Measurements from ENCODE around the gene LHX3. TPM values are rescaled to one million over a fixed set of nuclear protein-coding genes. Genes with fewer than 3 reads are reported as not detected.

The LHX3 gene
- total and polyA plus RNA-seq, 2 of the 8 experiments (the other 6 are each of a cell fraction or from before 2014, with no cell fraction given): 0.02 TPM; not detected in 1

- Histone ChIP-seq H3K4me2 (ENCODE audit: insufficient read depth in 1 of 2, low read depth in 2 of 2, low read length in 2 of 2) (no peak overlapping the region), H3K27me3 (replicated peaks in 1 of 4; ENCODE audit: control insufficient read depth in 3 of 4, extremely low read depth in 1 of 4, insufficient read depth in 3 of 4, low read length in 3 of 4) (peaks cover 10 to 26% (median 22%) of the 10 kb centered on the region in 4 experiments), H3K79me2 (ENCODE audit: control insufficient read depth in 1 of 2, insufficient read depth in 2 of 2, low read length in 2 of 2) (no peaks in the 10 kb centered on the region), H4K5ac (ENCODE audit: insufficient read length, low read depth, low read length) (no peak overlapping the region), H3K36me3 (ENCODE audit: control insufficient read depth in 2 of 4, insufficient read depth in 4 of 4, low read length in 3 of 4) (no peaks in the 10 kb centered on the region), H3K9me3 (ENCODE audit: insufficient read depth in 2 of 2, low read depth in 1 of 2, low read length in 1 of 2) (no peaks in the 10 kb centered on the region), H3K9ac (replicated peaks in 1 of 4; ENCODE audit: extremely low read depth in 1 of 4, low read depth in 3 of 4, low read length in 3 of 4) (no peak overlapping the region), H2BK20ac (ENCODE audit: low read length) (no peak overlapping the region), H4K20me1 (replicated peaks in 1 of 2; ENCODE audit: control insufficient read depth in 1 of 2, insufficient read depth in 2 of 2, low read length in 2 of 2) (peaks cover 2 to 5% of the 10 kb centered on the region in 2 experiments), H4K8ac (ENCODE audit: extremely low read depth, insufficient read depth, low read length) (no peak overlapping the region), H2BK5ac (ENCODE audit: low read depth, low read length) (no peak overlapping the region), H3K4ac (replicated peaks; ENCODE audit: insufficient read length, low read depth, low read length) (no peak overlapping the region), H3K27ac (ENCODE audit: low read depth, low read length) (no peak overlapping the region), H4K91ac (replicated peaks; ENCODE audit: insufficient read length, low read length) (peak overlapping the region; percentile 89), H2BK120ac (replicated peaks; ENCODE audit: low read depth, low read length) (no peak overlapping the region), H3K56ac (replicated peaks; ENCODE audit: insufficient read length, low read depth, low read length) (no peak overlapping the region), H3K4me1 (replicated peaks in 1 of 4; ENCODE audit: control insufficient read depth in 3 of 4, insufficient read depth in 4 of 4, low read length in 3 of 4) (peaks cover 0 to 11% (median 2%) of the 10 kb centered on the region in 4 experiments; a peak in 5 of 7 replicates), H3K23me2 (ENCODE audit: low read depth, low read length) (no peaks in the 10 kb centered on the region), H3K4me3 (ENCODE audit: extremely low read depth in 1 of 4, insufficient read depth in 2 of 4, low read depth in 3 of 4, low read length in 4 of 4) (no peak overlapping the region), H2AK5ac (ENCODE audit: low read depth, low read length) (no peak overlapping the region), H2BK12ac (ENCODE audit: low read depth, low read length) (no peak overlapping the region), H3K79me1 (ENCODE audit: low read depth, low read length) (no peaks in the 10 kb centered on the region), H2BK15ac (ENCODE audit: low read length) (no peak overlapping the region), H3K23ac (ENCODE audit: insufficient read length) (no peak overlapping the region), H2AFZ (ENCODE audit: low read length) (no peak overlapping the region), H3K18ac (ENCODE audit: extremely low read depth, low read length) (no peak overlapping the region), H3K14ac (ENCODE audit: insufficient read length) (no peak overlapping the region)
- FAIRE-seq: no peak
- ChIA-PET CTCF (ENCODE audit: partially characterized antibody) (interaction anchor here (0.8 to 8.0 kb wide), 13 partner anchors 9 to 140 kb away, joined by 3 to 62 read pairs (median 4); no protein-coding TSS in a partner anchor), POLR2A (ENCODE audit: partially characterized antibody) (interaction anchor here (1.1 to 1.9 kb wide), 2 partner anchors 14 to 15 kb away, joined by 3 to 4 read pairs; no protein-coding TSS in a partner anchor)
- DNase-seq (ENCODE audit: low read depth in 1 of 2, low spot score in 2 of 2): no peak
- 98% methylated on average over 17 of the region's 18 CpGs; no CpG with 5 or more reads in 1 of the 2 experiments for WGBS, 2 experiments (ENCODE audit: extremely low coverage in 1 of 2, insufficient coverage in 1 of 2, insufficient read length in 1 of 2, insufficient replicate concordance in 2 of 2, low coverage in 1 of 2, low lambda C conversion rate in 2 of 2, missing lambda C conversion rate in 1 of 2)
- TF ChIP-seq SP1 (IDR thresholded peaks at IDR 0.05; ENCODE audit: low read depth, low read length) (no peak), JUN (IDR thresholded peaks at IDR 0.05; ENCODE audit: low read depth, low read length) (no peak), RAD21 (IDR thresholded peaks at IDR 0.05 in 1 of 2, conservative IDR thresholded peaks at IDR 0.05 in 1 of 2; ENCODE audit: low read depth in 2 of 2, low read length in 2 of 2) (no peak), RNF2 (IDR thresholded peaks at IDR 0.05; ENCODE audit: borderline replicate concordance, low read depth, low read length, missing control alignments, poor library complexity, severe bottlenecking) (no peak), ATF2 (IDR thresholded peaks at IDR 0.05; ENCODE audit: low read length) (no peak), CBX8 (IDR thresholded peaks at IDR 0.05; ENCODE audit: borderline replicate concordance, low read depth, low read length) (no peak), POU5F1 (IDR thresholded peaks at IDR 0.05; ENCODE audit: low read depth, low read length) (no peak), KDM5A (IDR thresholded peaks at IDR 0.05; ENCODE audit: low read length) (no peak), CHD1 (IDR thresholded peaks at IDR 0.05; ENCODE audit: low read depth, low read length) (no peak), RFX5 (IDR thresholded peaks at IDR 0.05; ENCODE audit: borderline replicate concordance, low read depth, low read length) (no peak), KDM4A (IDR thresholded peaks at IDR 0.05; ENCODE audit: low read depth, low read length, severe bottlenecking) (no peak), POLR2AphosphoS5 (IDR thresholded peaks at IDR 0.05; ENCODE audit: low read depth, low read length) (no peak)
Observed at GRCh38 chr9:136187197-136187596, 17.7 kb downstream of the LHX3 start.

Measured in H1 (cell line).